ENCODE results near the gene ENPP3.

The ENPP3 gene

GRCh38 chr6:131636880-131637792, at the start of gene ENPP3:
ENPP3 (plus strand) TSS chr6:131637302; CDS start chr6:131637385, 83 bp downstream.
- Histone ChIP-seq H4K20me1 (ENCODE audit: insufficient read depth, low read length) (no peaks in the 10 kb centered on the region), H3K4me3 (ENCODE audit: low read depth in 1 of 2, low read length in 2 of 2) (no peak within 1 kb of the TSS), H3K9ac (ENCODE audit: low read depth, low read length) (no peak within 1 kb of the TSS), H3K4me1 (ENCODE audit: insufficient read depth, low read length) (no peaks in the 10 kb centered on the region), H3K79me2 (ENCODE audit: insufficient read depth, low read length) (no peaks in the 10 kb centered on the region), H3K27me3 (ENCODE audit: insufficient read depth, low read length, poor library complexity) (peaks cover 10% of the 10 kb centered on the region), H3K4me2 (ENCODE audit: insufficient read depth, low read length) (no peak within 1 kb of the TSS), H3K9me3 (ENCODE audit: insufficient read depth, low read length, severe bottlenecking) (no peaks in the 10 kb centered on the region), H2AFZ (ENCODE audit: low read depth, low read length) (no peak within 1 kb of the TSS; the same call in 1 of the 2 replicates), H3K27ac (ENCODE audit: low read length) (no peak within 1 kb of the TSS), H3K36me3 (ENCODE audit: insufficient read depth, low read length) (no peaks in the 10 kb centered on the region)
- TF ChIP-seq CTCF (IDR thresholded peaks at IDR 0.05; ENCODE audit: borderline replicate concordance, extremely low read depth, low read length, poor library complexity, severe bottlenecking) (no peak), EZH2 (IDR thresholded peaks at IDR 0.05; ENCODE audit: borderline replicate concordance, low read depth, low read length, severe bottlenecking) (no peak)
- DNase-seq (no peak), ATAC-seq (ENCODE audit: insufficient read depth, low read depth) (no peak)

- H2AFZ ChIP-seq (ENCODE audit: low read depth, low read length): no peak overlapping the region
- no peak overlapping the region for H3K4me3 ChIP-seq (ENCODE audit: low read depth in 1 of 2, low read length in 2 of 2)
- H3K79me2 ChIP-seq (ENCODE audit: insufficient read depth, low read length): no peaks in the 10 kb centered on the region
- no peak overlapping the region for H3K27ac ChIP-seq (ENCODE audit: low read length)
- ATAC-seq (ENCODE audit: insufficient read depth, low read depth) (no peak), DNase-seq (no peak)
- no peak for TF ChIP-seq EZH2 (IDR thresholded peaks at IDR 0.05; ENCODE audit: borderline replicate concordance, low read depth, low read length, severe bottlenecking)
- no peak overlapping the region for H3K9ac ChIP-seq (ENCODE audit: low read depth, low read length)
- H3K36me3 ChIP-seq (ENCODE audit: insufficient read depth, low read length): peaks cover 87% of the 10 kb centered on the region
- H3K4me2 ChIP-seq (ENCODE audit: insufficient read depth, low read length): no peak overlapping the region
- H3K4me1 ChIP-seq (ENCODE audit: insufficient read depth, low read length): no peaks in the 10 kb centered on the region
- H3K9me3 ChIP-seq (ENCODE audit: insufficient read depth, low read length, severe bottlenecking): no peaks in the 10 kb centered on the region
- no peaks in the 10 kb centered on the region for H4K20me1 ChIP-seq (ENCODE audit: insufficient read depth, low read length)
- H3K27me3 ChIP-seq (ENCODE audit: insufficient read depth, low read length, poor library complexity): no peaks in the 10 kb centered on the region
These were observed 49.2 kb upstream of the ENPP3 start for GRCh38 chr6:131587909-131588308.

GRCh38 chr6:131588643-131589042, 48.5 kb upstream of the ENPP3 start:
- no peak for DNase-seq

More at GRCh38 chr6:131588643-131589042, 48.5 kb upstream of the ENPP3 start:
- TF ChIP-seq CTCF (IDR thresholded peaks at IDR 0.05; ENCODE audit: borderline replicate concordance, extremely low read depth, low read length, poor library complexity, severe bottlenecking): no peak
- TF ChIP-seq EZH2 (IDR thresholded peaks at IDR 0.05; ENCODE audit: borderline replicate concordance, low read depth, low read length, severe bottlenecking): no peak
- no peaks in the 10 kb centered on the region for H4K20me1 ChIP-seq (ENCODE audit: insufficient read depth, low read length)
- H2AFZ ChIP-seq (ENCODE audit: low read depth, low read length): no peak overlapping the region
- no peaks in the 10 kb centered on the region for H3K27me3 ChIP-seq (ENCODE audit: insufficient read depth, low read length, poor library complexity)
- no peaks in the 10 kb centered on the region for H3K9me3 ChIP-seq (ENCODE audit: insufficient read depth, low read length, severe bottlenecking)
- no peak for ATAC-seq (ENCODE audit: insufficient read depth, low read depth)
- no peak overlapping the region for H3K27ac ChIP-seq (ENCODE audit: low read length)
- H3K4me3 ChIP-seq (ENCODE audit: low read depth in 1 of 2, low read length in 2 of 2): no peak overlapping the region
- H3K36me3 ChIP-seq (ENCODE audit: insufficient read depth, low read length): peaks cover 85% of the 10 kb centered on the region
- H3K9ac ChIP-seq (ENCODE audit: low read depth, low read length): no peak overlapping the region
- no peaks in the 10 kb centered on the region for H3K79me2 ChIP-seq (ENCODE audit: insufficient read depth, low read length)
- H3K4me1 ChIP-seq (ENCODE audit: insufficient read depth, low read length): no peaks in the 10 kb centered on the region
- H3K4me2 ChIP-seq (ENCODE audit: insufficient read depth, low read length): no peak overlapping the region

Measured in DND-41 (cell line).